DOHH2 (cell line): ENCODE data around the gene TFAP2C.

Source experiments
- H3F3A ChIP-seq: fragments of 200-600 bp; sonication (generic), shearing (Covaris generic); 2 replicates; pipeline ENCODE4 v1.6.0; 2016; ENCODE audit warnings: antibody characterized with exemption, mild to moderate bottlenecking; ENCODE audit not compliant: control insufficient read depth, insufficient read depth
- H3K27ac ChIP-seq: fragments of 200-600 bp; sonication (generic); 2 replicates; pipeline ENCODE4 v1.5.1; 2014; ENCODE audit warnings: low read depth, mild to moderate bottlenecking, low read length, moderate library complexity
- H3K27me3 ChIP-seq: fragments of 200-600 bp; sonication (generic); 2 replicates; pipeline ENCODE4 v1.6.1; 2014; ENCODE audit warnings: mild to moderate bottlenecking, low read length, mixed read lengths; ENCODE audit not compliant: control insufficient read depth
- H3K36me3 ChIP-seq: fragments of 200-600 bp; sonication (generic); 2 replicates; pipeline ENCODE4 v1.6.1; 2014; ENCODE audit warnings: mild to moderate bottlenecking, low read length, moderate library complexity, mixed read lengths; ENCODE audit not compliant: control insufficient read depth
- H3K4me1 ChIP-seq: fragments of 200-600 bp; sonication (generic); 2 replicates; pipeline ENCODE4 v1.6.1; 2014; ENCODE audit warnings: mild to moderate bottlenecking, low read length, mixed read lengths; ENCODE audit not compliant: control insufficient read depth
- H3K4me2 ChIP-seq: fragments of 200-600 bp; sonication (generic); 2 replicates; pipeline ENCODE4 v1.6.0; 2014; ENCODE audit warnings: mild to moderate bottlenecking, low read length, moderate library complexity
- H3K4me3 ChIP-seq: fragments of 200-600 bp; sonication (generic); 2 replicates; pipeline ENCODE4 v1.5.1; 2014; ENCODE audit warnings: mild to moderate bottlenecking, low read length, mixed read lengths
- H3K79me2 ChIP-seq: fragments of 200-600 bp; sonication (generic); 2 replicates; pipeline ENCODE4 v1.6.1; 2014; ENCODE audit warnings: mild to moderate bottlenecking, low read length, mixed read lengths; ENCODE audit not compliant: control insufficient read depth
- H3K9me2 ChIP-seq: fragments of 200-600 bp; sonication (generic); replicated peaks from 2 replicates; pipeline ENCODE4 v1.6.1; 2014; ENCODE audit warnings: mild to moderate bottlenecking, low read length, mixed read lengths; ENCODE audit not compliant: control insufficient read depth
- H3K9me3 ChIP-seq: fragments of 200-600 bp; sonication (generic); 2 replicates; pipeline ENCODE4 v1.6.1; 2014; ENCODE audit warnings: antibody characterized with exemption, low read length, mixed read lengths; ENCODE audit not compliant: control insufficient read depth, insufficient read depth
- H4K20me1 ChIP-seq: fragments of 200-600 bp; sonication (generic); 2 replicates; pipeline ENCODE4 v1.6.0; 2014; ENCODE audit warnings: low read depth, mild to moderate bottlenecking, antibody characterized with exemption, low read length, moderate library complexity; ENCODE audit not compliant: control insufficient read depth, insufficient read depth
- CTCF ChIP-seq: fragments of 200-600 bp; sonication (generic); IDR thresholded peaks from one replicate; pipeline ENCODE4 v1.5.1; 2014; ENCODE audit warnings: antibody characterized with exemption, mild to moderate bottlenecking, low read depth, low read length; ENCODE audit not compliant: poor library complexity, severe bottlenecking
- EZH2phosphoT487 ChIP-seq: fragments of 200-600 bp; sonication (generic); IDR thresholded peaks from 2 replicates; pipeline ENCODE4 v1.6.1; 2017; ENCODE audit warnings: borderline replicate concordance, mild to moderate bottlenecking, antibody characterized with exemption, low read length, moderate library complexity, mixed read lengths

TFAP2C gene

GRCh38 chr20:56588996-56589395 lies 40.1 kb upstream of the TFAP2C start:
- H3K27ac ChIP-seq, result no peak overlapping the region
- TF ChIP-seq CTCF (no peak), EZH2phosphoT487 (no peak)

GRCh38 chr20:56589633-56590032 lies 39.5 kb upstream of the TFAP2C start:
- Histone ChIP-seq H3K4me2 (no peak overlapping the region), H3F3A (no peaks in the 10 kb centered on the region), H3K4me1 (no peaks in the 10 kb centered on the region), H3K4me3 (no peak overlapping the region), H3K36me3 (no peaks in the 10 kb centered on the region), H4K20me1 (no peaks in the 10 kb centered on the region), H3K9me3 (no peaks in the 10 kb centered on the region), H3K27ac (no peak overlapping the region), H3K27me3 (no peaks in the 10 kb centered on the region), H3K79me2 (no peaks in the 10 kb centered on the region), H3K9me2 (no peaks in the 10 kb centered on the region)
- no peak for TF ChIP-seq CTCF
- no peak for TF ChIP-seq EZH2phosphoT487

More at GRCh38 chr20:56588996-56589395, 40.1 kb upstream of the TFAP2C start:
- H3K9me2 ChIP-seq, result no peaks in the 10 kb centered on the region
- no peaks in the 10 kb centered on the region for H3K4me1 ChIP-seq
- H3K79me2 ChIP-seq, result no peaks in the 10 kb centered on the region
- H3F3A ChIP-seq, result no peaks in the 10 kb centered on the region
- no peaks in the 10 kb centered on the region for H3K9me3 ChIP-seq
- H3K4me3 ChIP-seq, result no peak overlapping the region
- no peaks in the 10 kb centered on the region for H3K27me3 ChIP-seq
- no peaks in the 10 kb centered on the region for H4K20me1 ChIP-seq
- H3K36me3 ChIP-seq, result no peaks in the 10 kb centered on the region
- H3K4me2 ChIP-seq, result no peak overlapping the region

GRCh38 chr20:56590888-56591287 lies 38.2 kb upstream of the TFAP2C start:
- H3K27me3 ChIP-seq, result no peaks in the 10 kb centered on the region
- no peak overlapping the region for H3K27ac ChIP-seq
- no peaks in the 10 kb centered on the region for H3K36me3 ChIP-seq
- H3K9me2 ChIP-seq, result no peaks in the 10 kb centered on the region
- H3K79me2 ChIP-seq, result no peaks in the 10 kb centered on the region
- H3K9me3 ChIP-seq, result no peaks in the 10 kb centered on the region
- H3K4me1 ChIP-seq, result no peaks in the 10 kb centered on the region
- TF ChIP-seq EZH2phosphoT487 (no peak), CTCF (no peak)
- no peaks in the 10 kb centered on the region for H4K20me1 ChIP-seq
- H3K4me3 ChIP-seq, result no peak overlapping the region
- no peaks in the 10 kb centered on the region for H3F3A ChIP-seq
- no peak overlapping the region for H3K4me2 ChIP-seq

- H3F3A ChIP-seq, result no peaks in the 10 kb centered on the region
- H4K20me1 ChIP-seq, result no peaks in the 10 kb centered on the region
- no peak overlapping the region for H3K4me2 ChIP-seq
- no peaks in the 10 kb centered on the region for H3K36me3 ChIP-seq
- H3K27ac ChIP-seq, result no peak overlapping the region
- no peak for TF ChIP-seq CTCF
- TF ChIP-seq EZH2phosphoT487, result no peak
- no peaks in the 10 kb centered on the region for H3K79me2 ChIP-seq
- no peaks in the 10 kb centered on the region for H3K27me3 ChIP-seq
- H3K9me3 ChIP-seq, result no peaks in the 10 kb centered on the region
- H3K4me1 ChIP-seq, result no peaks in the 10 kb centered on the region
- H3K9me2 ChIP-seq, result no peaks in the 10 kb centered on the region
- H3K4me3 ChIP-seq, result no peak overlapping the region
Observed at GRCh38 chr20:56592211-56592610, 36.9 kb upstream of the TFAP2C start.
